ENCODE results near the gene SCGN.

DNA sequence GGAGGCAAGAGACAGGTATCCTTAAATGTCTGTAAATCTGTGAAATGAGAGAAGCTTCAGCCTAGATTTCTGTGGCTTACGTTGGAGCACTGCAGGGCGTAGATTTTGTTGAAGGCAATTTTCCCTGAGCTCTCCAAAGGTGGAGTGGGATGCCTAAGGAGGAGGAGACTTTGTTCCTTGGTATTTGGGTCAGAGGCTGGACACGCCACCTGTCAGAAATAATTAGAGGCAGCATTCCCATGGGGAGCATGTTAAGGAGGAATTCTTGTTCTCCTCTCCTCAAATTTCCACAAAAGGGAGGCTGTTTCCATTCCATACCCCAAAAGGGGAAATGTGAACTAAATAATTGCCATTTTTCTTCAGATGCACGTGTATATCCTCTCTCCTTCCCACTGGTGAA is 11.1 kb upstream of the SCGN start:
- TF ChIP-seq, protein P1, sequence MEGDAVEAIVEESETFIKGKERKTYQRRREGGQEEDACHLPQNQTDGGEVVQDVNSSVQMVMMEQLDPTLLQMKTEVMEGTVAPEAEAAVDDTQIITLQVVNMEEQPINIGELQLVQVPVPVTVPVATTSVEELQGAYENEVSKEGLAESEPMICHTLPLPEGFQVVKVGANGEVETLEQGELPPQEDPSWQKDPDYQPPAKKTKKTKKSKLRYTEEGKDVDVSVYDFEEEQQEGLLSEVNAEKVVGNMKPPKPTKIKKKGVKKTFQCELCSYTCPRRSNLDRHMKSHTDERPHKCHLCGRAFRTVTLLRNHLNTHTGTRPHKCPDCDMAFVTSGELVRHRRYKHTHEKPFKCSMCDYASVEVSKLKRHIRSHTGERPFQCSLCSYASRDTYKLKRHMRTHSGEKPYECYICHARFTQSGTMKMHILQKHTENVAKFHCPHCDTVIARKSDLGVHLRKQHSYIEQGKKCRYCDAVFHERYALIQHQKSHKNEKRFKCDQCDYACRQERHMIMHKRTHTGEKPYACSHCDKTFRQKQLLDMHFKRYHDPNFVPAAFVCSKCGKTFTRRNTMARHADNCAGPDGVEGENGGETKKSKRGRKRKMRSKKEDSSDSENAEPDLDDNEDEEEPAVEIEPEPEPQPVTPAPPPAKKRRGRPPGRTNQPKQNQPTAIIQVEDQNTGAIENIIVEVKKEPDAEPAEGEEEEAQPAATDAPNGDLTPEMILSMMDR (IDR thresholded peaks at IDR 0.05) = no peak
- TF ChIP-seq POLR2A (IDR thresholded peaks at IDR 0.05) (no peak), POLR2AphosphoS5 (IDR thresholded peaks at IDR 0.05) (no peak)

All from transverse colon (tissue), 4 donors.